Prostate gland (tissue), 2 donors: Measurements from ENCODE around the gene GRK3.

Source experiments
- CTCF ChIP-seq, 4 experiments: fragments of 200-600 bp in 2 of 4; fragments of 450-650 bp in 2 of 4; sonication (generic) in 2 of 4; IDR thresholded peaks; 1 replicate in 3 of 4; 2 replicates in 1 of 4; pipeline ENCODE4 v1.5.1; 2016 to 2019; ENCODE audit warnings: antibody characterized with exemption in 4 of 4, mild to moderate bottlenecking in 2 of 4, moderate library complexity in 2 of 4
- POLR2A ChIP-seq: fragments of 450-650 bp; IDR thresholded peaks from one replicate; pipeline ENCODE4 v1.6.1; 2016; ENCODE audit warnings: antibody characterized with exemption, mild to moderate bottlenecking
- POLR2AphosphoS5 ChIP-seq: sonication (generic); formaldehyde crosslinking; IDR thresholded peaks from one replicate; pipeline ENCODE4 v1.6.1; 2017; ENCODE audit warnings: antibody characterized with exemption

- no peak for TF ChIP-seq CTCF (IDR thresholded peaks at IDR 0.05)
- no peak for TF ChIP-seq POLR2A
- no peak for TF ChIP-seq POLR2AphosphoS5
Observed at GRCh38 chr22:25641650-25642049, 77.2 kb downstream of the GRK3 start.
